SK-N-SH treated with all-trans-retinoic acid at 6 μM for 48 hours (cell line): ENCODE results near the gene CCDC177.

Experiments used
- ATAC-seq: fragments of 200-7000 bp; cut with Tn5 transposase; 3 replicates; pipeline ENCODE4 v1.9.1; 2020; ENCODE audit warnings: mild to moderate bottlenecking, moderate library complexity
- BACH2 ChIP-seq: fragments of 250-450 bp; sonication (Bioruptor Pico); IDR thresholded peaks from 2 replicates; pipeline ENCODE4 v1.9.0; 2021; ENCODE audit warnings: mild to moderate bottlenecking, borderline replicate concordance
- CREB5 ChIP-seq: fragments of 250-450 bp; sonication (Bioruptor Pico); IDR thresholded peaks from 2 replicates; pipeline ENCODE4 v1.5.1; 2020; ENCODE audit warnings: low read depth, mild to moderate bottlenecking, moderate library complexity
- CSDC2 ChIP-seq: fragments of 250-450 bp; sonication (Bioruptor Pico); IDR thresholded peaks from 2 replicates; pipeline ENCODE4 v1.5.0; 2020; ENCODE audit warnings: mild to moderate bottlenecking, moderate library complexity
- CSRNP3 ChIP-seq: fragments of 250-450 bp; sonication (Bioruptor Pico); IDR thresholded peaks from 2 replicates; pipeline ENCODE4 v1.5.1; 2021; ENCODE audit warnings: mild to moderate bottlenecking, moderate library complexity
- ESRRG ChIP-seq: fragments of 250-450 bp; sonication (Bioruptor Pico); IDR thresholded peaks from 2 replicates; pipeline ENCODE4 v1.6.1; 2021; ENCODE audit warnings: mild to moderate bottlenecking
- GLIS3 ChIP-seq: fragments of 250-450 bp; sonication (Bioruptor Pico); IDR thresholded peaks from 2 replicates; pipeline ENCODE4 v1.5.0; 2020; ENCODE audit warnings: mild to moderate bottlenecking, moderate library complexity
- ISL1 ChIP-seq: fragments of 250-450 bp; sonication (Bioruptor Pico); IDR thresholded peaks from 2 replicates; pipeline ENCODE4 v2.1.2; 2022; ENCODE audit warnings: mild to moderate bottlenecking, moderate library complexity
- OSR1 ChIP-seq: fragments of 250-450 bp; sonication (Bioruptor Pico); IDR thresholded peaks from 2 replicates; pipeline ENCODE4 v1.8.0; 2022; ENCODE audit warnings: moderate library complexity, mild to moderate bottlenecking, inconsistent platforms
- PPARA ChIP-seq: fragments of 250-450 bp; sonication (Bioruptor Pico); IDR thresholded peaks from 2 replicates; pipeline ENCODE4 v1.5.0; 2020; ENCODE audit warnings: mild to moderate bottlenecking, borderline replicate concordance
- SNAI2 ChIP-seq: fragments of 250-450 bp; sonication (Bioruptor Pico); IDR thresholded peaks from 2 replicates; pipeline ENCODE4 v1.5.0; 2020; ENCODE audit warnings: mild to moderate bottlenecking, moderate library complexity
- TOX ChIP-seq: fragments of 250-450 bp; sonication (Bioruptor Pico); IDR thresholded peaks from 2 replicates; pipeline ENCODE4 v1.8.0; 2021; ENCODE audit warnings: mild to moderate bottlenecking, moderate library complexity, borderline replicate concordance
- TSHZ2 ChIP-seq: fragments of 250-450 bp; sonication (Bioruptor Pico); IDR thresholded peaks from 2 replicates; pipeline ENCODE4 v1.5.0; 2020; ENCODE audit warnings: mild to moderate bottlenecking, moderate library complexity
- ZC3H10 ChIP-seq: fragments of 250-450 bp; sonication (Bioruptor Pico); IDR thresholded peaks from 2 replicates; pipeline ENCODE4 v1.5.1; 2021; ENCODE audit warnings: mild to moderate bottlenecking, moderate library complexity
- ZFP3 ChIP-seq: fragments of 250-450 bp; sonication (Bioruptor Pico); IDR thresholded peaks from 2 replicates; pipeline ENCODE4 v1.5.0; 2020; ENCODE audit warnings: mild to moderate bottlenecking, moderate library complexity
- ZFP30 ChIP-seq: fragments of 450-650 bp; formaldehyde crosslinking; IDR thresholded peaks from 2 replicates; pipeline ENCODE4 v1.5.0; 2022; ENCODE audit warnings: mild to moderate bottlenecking, moderate library complexity
- ZNF565 ChIP-seq: fragments of 450-650 bp; formaldehyde crosslinking; conservative IDR thresholded peaks from 2 replicates; pipeline ENCODE4 v1.5.0; 2020; ENCODE audit warnings: low read depth, mild to moderate bottlenecking, moderate library complexity
- ZNF8 ChIP-seq: fragments of 450-650 bp; formaldehyde crosslinking; IDR thresholded peaks from 2 replicates; pipeline ENCODE4 v1.5.0; 2020; ENCODE audit warnings: mild to moderate bottlenecking, moderate library complexity
- TF ChIP-seq, protein P1 (sequence below): fragments of 250-450 bp; sonication (Bioruptor Pico); IDR thresholded peaks from 2 replicates; pipeline ENCODE4 v1.8.0; 2021; ENCODE audit warnings: low read depth, mild to moderate bottlenecking, moderate library complexity, borderline replicate concordance
- TF ChIP-seq, protein P2 (sequence below): fragments of 250-450 bp; sonication (Bioruptor Pico); IDR thresholded peaks from 2 replicates; pipeline ENCODE4 v1.8.0; 2020; ENCODE audit warnings: mild to moderate bottlenecking, moderate library complexity, borderline replicate concordance

The CCDC177 gene

GRCh38 chr14:69610020-69610873, 35.6 kb upstream of the CCDC177 start:
- TF ChIP-seq ZFP3 (CRISPR knock-in tag) (no peak), ESRRG (CRISPR knock-in tag) (no peak), CSDC2 (CRISPR knock-in tag) (no peak), PPARA (no peak), SNAI2 (CRISPR knock-in tag) (no peak), ZFP30 (CRISPR knock-in tag) (no peak), TOX (CRISPR knock-in tag) (no peak), ZNF8 (no peak), GLIS3 (CRISPR knock-in tag) (no peak), ZC3H10 (CRISPR knock-in tag) (no peak), ZNF565 (CRISPR knock-in tag) (no peak)
- TF ChIP-seq, all 23 proteins: peak for 0
- peak; percentile 22; the same call in 2 of the 3 replicates for ATAC-seq

- no peak for ATAC-seq
- no peak for TF ChIP-seq OSR1 (CRISPR knock-in tag)
- no peak for TF ChIP-seq ZNF565 (CRISPR knock-in tag)
- no peak for TF ChIP-seq ZC3H10 (CRISPR knock-in tag)
- no peak for TF ChIP-seq ZFP3 (CRISPR knock-in tag)
- no peak for TF ChIP-seq GLIS3 (CRISPR knock-in tag)
- TF ChIP-seq BACH2 (CRISPR knock-in tag), result no peak
Observed at GRCh38 chr14:69606258-69607184, 31.9 kb upstream of the CCDC177 start.

DNA sequence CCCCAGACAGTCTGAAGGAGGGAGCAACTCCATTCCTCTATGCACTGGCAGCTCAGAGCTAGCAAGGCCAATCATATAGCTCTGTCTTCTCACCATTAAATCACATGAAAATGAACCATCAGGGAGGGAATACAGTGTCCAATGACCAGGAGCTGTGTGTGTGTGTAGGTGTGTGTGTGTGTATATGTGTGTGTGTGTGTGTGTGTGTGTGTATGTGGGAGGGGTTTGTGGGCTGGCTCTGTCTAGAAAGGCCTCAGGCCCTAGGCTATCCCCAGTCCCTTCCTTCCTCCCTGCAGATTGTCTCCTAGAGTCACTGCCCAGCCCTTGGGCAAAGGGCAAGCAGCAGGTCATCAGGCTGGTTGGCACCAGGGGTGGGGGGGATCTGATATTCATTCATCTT, 31.1 kb upstream of the CCDC177 start:
- TF ChIP-seq CREB5 (CRISPR knock-in tag) (no peak), ZFP30 (CRISPR knock-in tag) (no peak), OSR1 (CRISPR knock-in tag) (no peak), SNAI2 (CRISPR knock-in tag) (no peak), ZNF565 (CRISPR knock-in tag) (no peak)
- TF ChIP-seq, protein P1, sequence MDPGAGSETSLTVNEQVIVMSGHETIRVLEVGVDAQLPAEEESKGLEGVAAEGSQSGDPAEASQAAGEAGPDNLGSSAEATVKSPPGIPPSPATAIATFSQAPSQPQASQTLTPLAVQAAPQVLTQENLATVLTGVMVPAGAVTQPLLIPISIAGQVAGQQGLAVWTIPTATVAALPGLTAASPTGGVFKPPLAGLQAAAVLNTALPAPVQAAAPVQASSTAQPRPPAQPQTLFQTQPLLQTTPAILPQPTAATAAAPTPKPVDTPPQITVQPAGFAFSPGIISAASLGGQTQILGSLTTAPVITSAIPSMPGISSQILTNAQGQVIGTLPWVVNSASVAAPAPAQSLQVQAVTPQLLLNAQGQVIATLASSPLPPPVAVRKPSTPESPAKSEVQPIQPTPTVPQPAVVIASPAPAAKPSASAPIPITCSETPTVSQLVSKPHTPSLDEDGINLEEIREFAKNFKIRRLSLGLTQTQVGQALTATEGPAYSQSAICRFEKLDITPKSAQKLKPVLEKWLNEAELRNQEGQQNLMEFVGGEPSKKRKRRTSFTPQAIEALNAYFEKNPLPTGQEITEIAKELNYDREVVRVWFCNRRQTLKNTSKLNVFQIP (CRISPR knock-in tag), result no peak
- no peak for ATAC-seq

DNA sequence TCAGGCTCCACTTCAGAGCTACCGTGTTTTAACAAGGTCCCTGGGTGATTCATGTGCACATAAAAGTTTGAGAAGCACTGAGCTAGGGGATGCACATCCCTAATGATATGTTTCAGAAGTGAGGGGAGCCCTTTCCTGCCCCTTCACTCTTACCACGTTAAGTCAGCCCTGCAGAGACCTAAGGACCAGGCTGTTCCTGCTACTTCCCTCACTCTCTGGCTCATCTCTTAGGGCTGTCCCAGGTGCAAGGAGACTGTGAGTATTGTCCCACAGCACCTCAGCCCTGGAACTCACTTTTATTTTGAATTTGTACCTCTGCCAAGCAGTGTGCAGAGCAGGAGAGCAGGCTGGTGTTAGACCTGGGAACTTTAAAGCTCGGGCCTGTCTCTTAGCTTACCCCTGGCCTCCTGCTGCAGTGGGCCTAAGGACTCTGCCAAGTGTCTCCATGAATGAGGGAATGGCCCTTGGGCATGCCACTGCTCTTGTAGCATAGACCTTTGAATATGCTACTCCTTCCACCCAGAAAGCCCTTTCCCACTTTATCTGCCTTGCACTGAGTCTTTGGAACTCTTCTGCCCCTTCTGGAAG, 25.7 kb upstream of the CCDC177 start:
- no peak for ATAC-seq

More for the DNA sequence above, 25.7 kb upstream of the CCDC177 start:
- no peak for TF ChIP-seq TOX (CRISPR knock-in tag)
- TF ChIP-seq ZFP3 (CRISPR knock-in tag), result no peak
- no peak for TF ChIP-seq ZC3H10 (CRISPR knock-in tag)
- TF ChIP-seq ZNF565 (CRISPR knock-in tag), result no peak
- no peak for TF ChIP-seq SNAI2 (CRISPR knock-in tag)
- no peak for TF ChIP-seq CSRNP3
- no peak for TF ChIP-seq ZNF8
- TF ChIP-seq ISL1 (CRISPR knock-in tag), result no peak
- TF ChIP-seq TSHZ2 (CRISPR knock-in tag), result no peak
- TF ChIP-seq ZFP30 (CRISPR knock-in tag), result no peak
- no peak for TF ChIP-seq CSDC2 (CRISPR knock-in tag)
- TF ChIP-seq, protein P2, sequence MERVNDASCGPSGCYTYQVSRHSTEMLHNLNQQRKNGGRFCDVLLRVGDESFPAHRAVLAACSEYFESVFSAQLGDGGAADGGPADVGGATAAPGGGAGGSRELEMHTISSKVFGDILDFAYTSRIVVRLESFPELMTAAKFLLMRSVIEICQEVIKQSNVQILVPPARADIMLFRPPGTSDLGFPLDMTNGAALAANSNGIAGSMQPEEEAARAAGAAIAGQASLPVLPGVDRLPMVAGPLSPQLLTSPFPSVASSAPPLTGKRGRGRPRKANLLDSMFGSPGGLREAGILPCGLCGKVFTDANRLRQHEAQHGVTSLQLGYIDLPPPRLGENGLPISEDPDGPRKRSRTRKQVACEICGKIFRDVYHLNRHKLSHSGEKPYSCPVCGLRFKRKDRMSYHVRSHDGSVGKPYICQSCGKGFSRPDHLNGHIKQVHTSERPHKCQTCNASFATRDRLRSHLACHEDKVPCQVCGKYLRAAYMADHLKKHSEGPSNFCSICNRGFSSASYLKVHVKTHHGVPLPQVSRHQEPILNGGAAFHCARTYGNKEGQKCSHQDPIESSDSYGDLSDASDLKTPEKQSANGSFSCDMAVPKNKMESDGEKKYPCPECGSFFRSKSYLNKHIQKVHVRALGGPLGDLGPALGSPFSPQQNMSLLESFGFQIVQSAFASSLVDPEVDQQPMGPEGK (CRISPR knock-in tag), result no peak
- no peak for TF ChIP-seq PPARA
- TF ChIP-seq GLIS3 (CRISPR knock-in tag), result no peak
